AG08396 (cell line): ENCODE results near the gene RMI2.
"Not testable (repeated sequence)": the region's sequence is repeated elsewhere in the genome, so short reads cannot be mapped to it uniquely, and the experiment has no call there.

ENCODE experiments used
- DNase-seq: peaks from one replicate; pipeline ENCODE4 v3.0.0; 2012; ENCODE audit warnings: low spot score, mixed read lengths

The RMI2 gene

DNA sequence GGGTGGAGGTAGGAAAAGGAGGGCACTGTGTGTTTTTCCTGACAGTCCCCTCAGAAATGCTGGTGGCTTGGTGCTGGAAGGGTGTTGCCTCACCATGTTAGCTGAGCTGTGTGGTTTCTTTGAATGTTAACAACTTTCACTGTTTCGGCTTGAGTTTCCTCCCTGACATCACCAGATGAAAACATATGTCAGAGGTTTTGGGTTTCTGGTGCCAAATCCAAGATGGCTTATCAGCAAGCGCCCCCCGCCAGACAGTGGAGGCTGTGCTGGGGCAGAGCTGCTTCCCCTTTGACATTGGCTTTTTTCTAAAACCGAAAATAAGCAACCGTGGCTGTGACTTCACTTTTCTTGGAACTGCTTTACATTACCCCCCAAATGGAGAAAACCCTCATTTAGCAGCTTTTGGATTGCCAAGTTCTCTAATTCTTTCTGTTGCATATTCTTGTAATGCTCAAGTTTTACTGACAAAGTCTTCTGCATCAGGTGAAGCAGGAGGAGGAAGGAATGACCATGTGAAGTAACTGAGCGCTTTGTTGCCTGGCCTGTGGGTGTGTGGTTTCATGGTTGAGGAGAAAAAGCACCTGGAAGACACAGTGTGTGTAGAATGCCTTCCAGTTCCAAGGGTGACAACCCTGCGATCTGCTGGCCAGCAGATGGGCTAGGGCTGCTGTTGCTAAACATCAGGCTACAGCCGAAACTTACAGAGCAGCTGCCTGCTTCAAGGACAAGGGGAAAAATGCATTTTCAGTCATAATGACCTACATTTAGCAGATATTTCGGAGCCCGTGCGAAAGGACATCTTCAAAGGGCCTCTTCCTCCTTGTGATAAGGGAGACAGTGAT lies 9.7 kb downstream of the RMI2 start:
- peak; percentile 54 for DNase-seq

DNA sequence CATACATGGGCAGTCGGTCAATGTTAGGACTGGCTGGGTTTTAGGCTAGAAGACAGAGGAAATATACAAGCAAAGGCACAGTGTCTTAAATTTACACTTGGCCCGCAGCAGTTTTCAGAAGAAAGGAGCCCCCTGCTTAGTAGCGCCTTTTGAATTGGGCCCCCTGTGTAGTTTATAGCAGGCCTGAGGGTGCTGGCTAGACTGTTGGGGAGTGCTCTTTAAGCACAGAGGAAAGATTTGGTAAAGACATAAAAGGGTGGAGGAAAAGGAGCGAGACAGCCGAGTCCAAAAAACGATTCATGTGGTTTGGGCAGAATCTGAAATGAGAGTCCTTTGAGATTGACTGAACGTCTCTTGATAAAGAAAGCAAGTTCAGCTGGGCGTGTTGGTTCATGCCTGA lies 10.6 kb downstream of the RMI2 start:
- DNase-seq: no peak

DNA sequence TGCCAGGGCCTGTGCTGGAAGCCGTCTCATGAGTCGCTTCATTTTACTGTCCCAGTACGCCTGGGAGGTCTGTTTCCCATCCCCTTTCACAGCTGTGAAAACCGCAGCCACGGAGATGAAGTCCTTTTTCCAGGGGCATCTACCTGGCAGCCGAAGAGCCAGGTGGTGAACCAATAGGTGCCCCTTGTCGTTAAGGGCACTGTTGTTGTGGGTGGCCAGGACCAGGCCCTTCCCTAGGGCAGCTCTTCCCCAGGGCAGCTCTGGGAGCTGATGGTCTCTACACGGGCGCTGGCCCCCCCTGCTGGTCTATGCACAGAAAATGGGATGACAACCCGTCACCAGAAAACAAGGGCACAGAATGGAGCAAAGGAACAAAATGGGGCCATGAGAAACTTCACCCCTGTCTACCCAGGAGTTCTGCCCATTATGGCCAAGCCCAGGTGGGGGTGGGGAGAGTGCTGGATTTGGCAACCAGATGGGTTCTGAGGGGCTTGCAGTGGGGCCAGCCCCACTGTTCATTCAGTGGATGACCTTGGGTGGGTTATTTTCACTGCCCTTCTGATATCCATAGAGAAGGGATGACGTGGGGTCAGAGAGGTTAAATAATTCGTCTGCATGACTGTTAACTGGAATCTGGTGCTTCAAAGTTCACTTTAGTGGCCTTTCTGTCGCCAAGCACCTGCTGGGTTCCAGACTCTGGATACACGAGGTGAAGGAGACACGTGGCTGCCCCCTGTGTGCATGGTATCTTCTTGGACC lies 11.5 kb downstream of the RMI2 start:
- peak; percentile 69 for DNase-seq

DNA sequence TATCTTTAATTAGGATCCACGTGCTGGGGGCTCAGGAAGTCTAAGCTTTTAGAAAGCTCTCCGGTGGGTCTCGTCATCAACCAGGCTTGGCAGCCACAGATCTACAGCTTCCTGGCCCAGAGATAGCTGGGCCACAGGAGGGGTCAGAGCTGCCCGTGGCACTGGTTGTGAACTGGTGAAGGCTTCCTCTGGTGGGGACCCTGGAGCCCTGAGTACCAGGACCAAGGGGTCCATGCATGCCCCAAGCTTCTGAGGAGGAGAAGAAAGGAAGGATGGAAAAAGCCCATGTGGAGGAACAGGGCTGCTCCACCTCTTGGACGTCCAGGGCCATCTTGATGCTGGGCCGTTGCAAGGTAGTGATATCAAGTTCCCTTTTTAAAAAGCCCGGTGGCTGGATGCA lies 13.3 kb downstream of the RMI2 start:
- DNase-seq: no peak

DNA sequence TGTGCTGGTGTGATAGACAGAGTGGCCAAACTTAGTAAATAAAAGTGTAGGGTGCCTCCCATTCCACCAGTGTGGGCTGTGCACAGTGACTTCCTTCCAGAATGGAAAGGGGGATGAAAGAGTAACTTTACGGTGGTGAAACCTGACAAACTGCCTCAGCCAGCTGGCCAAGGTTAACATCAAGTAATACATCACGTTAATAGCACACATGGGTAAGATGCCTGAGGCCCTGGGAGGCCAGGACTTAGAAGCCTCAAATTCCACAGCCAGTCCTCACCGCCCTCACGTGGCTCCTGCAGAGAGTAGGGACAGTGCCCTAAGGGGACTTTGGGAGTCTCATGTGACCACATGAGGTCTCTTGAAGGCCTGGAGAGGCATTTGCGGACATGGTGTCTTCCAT lies 14.1 kb downstream of the RMI2 start:
- DNase-seq: peak; percentile 30

DNA sequence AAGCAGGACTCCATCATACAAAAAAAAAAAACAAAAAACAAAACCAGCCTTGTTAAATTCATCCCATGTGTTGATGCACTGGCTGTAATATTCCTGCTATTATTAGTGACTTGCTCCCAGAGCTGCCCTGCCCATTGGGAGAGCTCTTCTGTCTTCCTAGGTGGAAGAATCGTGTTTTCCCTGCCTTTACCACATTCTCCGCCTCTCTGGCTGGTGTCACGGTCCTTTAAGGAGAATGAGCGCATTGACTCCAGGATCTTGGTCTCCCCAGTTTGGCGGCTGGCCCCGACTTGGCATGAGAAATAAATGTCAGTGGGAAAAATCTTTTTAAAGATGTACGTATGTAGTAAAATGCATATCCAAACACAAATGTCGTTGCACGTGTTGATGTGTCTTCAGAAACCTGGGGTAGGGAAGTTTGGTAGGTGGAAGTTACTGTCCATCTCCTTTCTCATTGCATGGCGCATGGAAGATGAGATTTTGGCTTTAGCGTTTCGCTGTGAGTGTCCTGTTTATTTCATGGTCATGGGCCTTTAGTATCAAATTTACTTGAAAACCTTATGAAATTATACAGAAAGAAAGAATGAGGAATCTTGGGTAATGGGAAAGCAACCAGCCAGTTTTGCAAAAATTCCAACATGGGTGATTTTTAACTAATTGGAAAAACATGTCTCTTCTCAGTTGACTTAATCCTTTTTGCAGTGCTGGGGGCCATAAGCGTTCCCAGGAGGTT lies 15.5 kb downstream of the RMI2 start:
- DNase-seq: no peak

DNA sequence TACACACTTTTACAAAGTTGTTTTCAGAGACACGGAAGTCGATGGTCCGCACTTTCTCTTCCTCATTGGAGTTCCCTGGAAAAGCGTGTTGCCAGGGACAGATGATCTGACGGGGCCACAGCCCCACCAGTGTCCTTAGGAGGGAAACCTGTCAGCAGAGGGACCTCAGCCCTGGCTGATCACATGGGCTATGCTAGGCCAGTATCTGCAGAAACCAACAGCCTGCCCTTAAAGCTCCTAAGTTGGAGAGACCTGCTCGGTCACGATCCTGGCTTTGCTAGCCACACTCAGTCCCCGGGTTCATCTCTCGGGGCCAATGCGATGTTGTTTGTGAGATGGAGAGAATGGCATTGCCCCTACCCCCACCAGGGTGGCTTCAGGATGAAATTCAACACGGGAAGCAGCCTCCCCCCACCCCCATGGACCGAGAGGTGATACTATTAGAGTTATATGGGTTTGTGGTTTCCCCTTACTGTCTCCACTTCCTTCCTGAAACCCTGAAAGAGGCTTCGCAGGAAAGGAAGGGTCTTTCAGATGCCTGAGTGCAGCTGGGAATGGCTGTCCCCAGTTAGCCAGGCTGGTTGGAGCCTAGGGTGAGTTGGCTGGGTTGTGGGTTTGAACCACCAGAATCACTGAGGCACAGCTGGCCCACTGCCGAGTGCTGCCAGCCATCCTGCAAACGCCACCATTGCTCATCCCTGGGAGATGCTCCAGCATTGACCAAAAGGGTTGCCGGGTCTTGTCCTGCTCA lies 16.6 kb downstream of the RMI2 start:
- DNase-seq: no peak

DNA sequence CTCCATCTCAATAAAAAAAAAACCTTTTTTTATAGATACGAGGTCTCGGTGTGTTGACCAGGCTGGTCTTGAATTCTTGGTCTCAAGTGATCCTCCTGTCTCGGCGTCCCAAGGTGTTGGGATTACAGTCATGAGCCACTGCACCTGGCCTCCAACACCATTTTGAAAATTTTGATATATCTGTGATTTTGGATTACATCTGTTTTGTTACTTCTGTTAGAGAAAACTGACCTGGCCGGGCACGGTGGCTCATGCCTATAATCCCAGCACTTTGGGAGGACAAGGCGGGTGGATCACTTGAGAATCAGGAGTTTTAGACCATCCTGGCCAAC lies 18.6 kb downstream of the RMI2 start:
- DNase-seq: no peak

DNA sequence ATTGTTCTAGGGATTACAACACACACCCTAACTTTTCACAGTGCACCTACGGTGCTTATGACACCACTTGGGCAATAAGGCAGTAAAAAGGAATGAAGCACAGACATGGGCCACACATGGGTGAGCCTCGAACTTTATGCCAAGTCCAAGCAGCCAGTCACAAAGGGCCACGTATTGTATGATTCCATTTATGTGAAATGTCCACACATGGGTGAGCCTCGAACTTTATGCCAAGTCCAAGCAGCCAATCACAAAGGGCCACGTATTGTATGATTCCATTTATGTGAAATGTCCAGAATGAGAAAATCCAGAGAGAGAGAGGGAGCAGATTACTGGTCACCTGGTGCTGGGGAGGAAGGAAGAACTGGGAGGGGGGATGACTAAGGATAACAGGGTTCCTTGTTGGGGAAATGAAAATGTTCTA lies 22.2 kb downstream of the RMI2 start:
- DNase-seq: no peak

DNA sequence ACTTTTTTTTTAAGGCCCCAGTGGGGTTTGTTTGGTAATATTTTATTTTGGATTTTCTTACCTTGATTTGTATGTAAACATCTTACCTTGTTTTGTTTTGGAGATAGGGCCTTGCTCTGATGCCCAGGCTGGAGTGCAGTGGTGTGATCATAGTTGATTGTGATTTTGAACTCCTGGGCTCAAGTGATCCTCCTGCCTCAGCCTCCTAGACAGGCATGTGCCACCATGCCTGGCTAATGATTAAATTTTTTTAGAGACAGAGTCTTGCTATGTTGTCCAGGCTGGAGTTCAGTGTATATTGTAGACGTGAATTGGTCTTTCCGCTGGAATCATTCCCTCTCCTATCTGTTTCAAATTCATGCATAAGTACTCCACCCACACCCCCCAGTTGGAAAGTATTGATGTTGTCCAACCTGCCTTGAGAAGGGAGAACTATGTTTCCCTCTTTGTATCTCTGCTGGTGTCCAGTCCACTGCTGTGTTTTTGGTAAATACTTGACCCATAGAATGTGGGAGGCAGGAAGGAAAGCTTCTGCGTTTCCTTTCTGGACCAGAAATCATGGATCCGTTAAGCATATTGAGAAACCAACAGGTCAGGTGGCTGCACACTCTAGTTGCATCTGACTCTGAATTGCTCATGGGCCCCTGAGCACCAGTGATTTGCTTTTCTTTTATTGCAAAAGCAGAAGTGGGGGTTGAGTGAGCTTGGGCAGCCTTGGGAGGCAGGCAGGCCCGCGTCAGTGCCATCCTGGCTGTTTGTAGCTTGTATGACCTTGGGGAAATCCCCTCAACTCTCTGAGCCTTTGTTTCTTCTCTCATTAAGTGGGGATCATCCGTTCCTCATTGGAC lies 25.0 kb downstream of the RMI2 start:
- no peak for DNase-seq

DNA sequence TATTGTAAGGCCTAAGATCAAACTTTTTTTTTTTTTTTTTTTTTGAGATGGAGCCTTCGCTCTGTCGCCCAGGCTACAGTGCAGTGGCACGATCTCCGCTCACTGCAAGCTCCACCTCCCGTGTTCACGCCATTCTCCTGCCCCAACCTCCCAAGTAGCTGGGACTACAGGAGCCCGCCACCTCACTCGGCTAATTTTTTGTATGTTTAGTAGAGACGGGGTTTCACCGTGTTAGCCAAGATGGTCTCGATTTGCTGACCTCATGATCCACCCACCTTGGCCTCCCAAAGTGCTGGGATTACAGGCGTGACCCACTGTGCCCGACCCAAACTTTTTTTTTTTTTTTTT lies 25.6 kb downstream of the RMI2 start:
- not testable (repeated sequence) for DNase-seq

DNA sequence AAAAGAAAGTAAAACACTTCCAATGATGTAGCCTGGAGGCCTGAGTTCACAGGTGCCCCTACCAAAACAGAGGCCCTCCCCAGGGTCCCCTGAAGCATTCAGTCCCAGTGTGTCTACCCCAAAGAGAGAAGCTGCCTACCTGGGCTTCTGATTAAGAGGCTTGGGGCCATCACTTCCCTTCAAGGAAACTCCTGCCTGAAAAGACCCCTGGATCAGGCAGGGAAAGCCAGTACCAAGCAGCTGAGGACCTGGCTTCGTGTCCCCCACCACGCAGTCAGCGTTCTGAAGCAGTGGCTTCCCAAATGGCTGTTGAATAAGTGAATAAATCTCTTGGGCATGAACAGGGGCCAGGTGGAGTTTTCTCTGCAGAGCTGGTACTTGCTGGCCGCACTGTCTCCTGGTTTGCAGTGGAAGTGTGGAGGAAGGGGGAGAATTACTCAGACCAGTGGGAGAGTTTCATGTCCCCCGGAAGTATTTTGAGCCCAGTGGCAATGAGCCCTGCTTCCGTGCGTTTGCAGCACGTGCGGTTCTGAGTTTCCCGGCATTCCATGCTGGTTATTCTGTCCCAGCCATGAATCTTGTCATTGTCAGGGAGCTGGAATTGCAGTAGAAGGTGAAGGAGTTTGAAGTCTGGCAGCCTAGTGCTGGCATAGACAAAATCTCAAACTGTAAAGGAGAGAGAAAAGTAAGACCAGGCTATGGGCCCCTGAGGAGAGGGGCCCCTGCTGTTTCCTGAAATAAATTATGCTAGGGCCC lies 27.0 kb downstream of the RMI2 start:
- no peak for DNase-seq

DNA sequence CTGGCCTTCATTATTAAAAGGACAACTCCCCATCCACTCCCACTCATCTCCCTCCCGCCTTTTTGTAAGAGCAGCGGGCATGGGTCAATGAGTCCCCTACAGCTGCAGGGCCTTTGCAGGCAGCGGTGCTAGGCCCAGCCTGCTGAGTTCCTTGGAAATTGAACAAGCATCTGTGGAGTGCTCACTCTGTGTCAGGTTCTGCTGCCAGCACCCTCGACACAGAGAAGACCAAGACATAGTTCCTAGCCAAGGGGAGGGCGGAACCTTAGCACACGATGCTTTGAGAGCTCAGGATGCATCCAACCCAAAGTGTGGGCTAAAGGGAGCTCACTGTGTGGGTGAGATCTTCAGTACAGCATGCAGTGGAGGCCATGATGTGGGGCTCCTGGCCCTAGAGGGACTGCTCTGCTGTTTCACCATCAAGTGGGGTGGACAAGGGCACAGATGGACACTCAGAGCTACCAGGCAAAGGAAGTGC lies 27.6 kb downstream of the RMI2 start:
- no peak for DNase-seq

DNA sequence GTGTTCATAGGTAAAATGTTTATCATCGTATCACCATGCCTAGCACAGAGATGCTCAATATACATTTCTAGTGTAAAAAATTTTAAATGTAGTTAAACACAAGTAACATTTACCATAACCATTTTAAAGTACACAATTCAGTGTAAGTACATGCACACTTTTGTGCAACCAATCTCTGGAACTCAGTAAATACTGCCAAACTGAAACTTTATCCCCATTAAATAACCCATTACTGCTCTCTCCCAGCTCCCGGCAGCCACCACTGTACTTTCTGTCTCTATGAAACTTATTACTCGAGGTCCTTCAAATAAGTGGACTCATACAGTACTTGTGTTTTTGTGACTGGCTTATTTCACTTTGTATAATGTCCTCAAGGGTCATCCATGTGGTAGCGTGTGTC lies 29.0 kb downstream of the RMI2 start:
- no peak for DNase-seq

DNA sequence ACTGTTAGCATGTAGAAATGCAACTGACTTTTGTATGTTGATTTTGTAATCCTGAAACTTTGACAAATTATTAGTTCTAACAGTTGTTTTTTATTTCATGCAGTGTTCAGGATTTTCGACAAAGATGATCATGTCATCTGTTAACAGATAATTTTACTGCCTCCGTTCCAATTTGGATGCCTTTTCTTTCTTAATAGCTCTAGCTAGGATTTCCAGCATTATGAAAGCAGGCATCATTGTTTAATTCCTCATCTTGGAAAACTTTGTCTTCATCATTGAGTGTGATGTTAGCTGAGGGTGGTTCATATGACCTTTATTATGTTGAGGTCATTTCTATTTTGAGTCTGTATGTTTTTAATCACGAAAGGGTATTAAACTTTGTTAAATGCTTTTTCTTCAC lies 31.9 kb downstream of the RMI2 start:
- no peak for DNase-seq

DNA sequence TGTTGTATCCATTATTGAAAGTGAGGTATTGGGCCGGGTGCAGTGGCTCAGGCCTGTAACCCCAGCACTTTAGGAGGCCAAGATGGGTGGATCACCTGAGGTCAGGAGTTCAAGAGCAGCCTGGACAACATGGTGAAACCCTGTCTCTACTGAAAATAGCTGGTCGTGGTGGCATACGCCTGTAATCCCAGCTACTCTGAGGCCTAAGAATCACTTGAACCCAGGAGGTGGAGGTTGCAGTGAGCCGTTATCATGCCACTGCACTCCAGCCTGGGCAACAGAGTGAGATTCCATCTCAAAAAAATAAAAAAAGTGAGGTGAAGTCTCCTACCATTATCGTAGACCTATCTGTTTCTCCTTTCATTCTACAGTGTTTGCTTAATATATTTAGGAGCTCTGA lies 33.7 kb downstream of the RMI2 start:
- DNase-seq: not testable (repeated sequence)

DNA sequence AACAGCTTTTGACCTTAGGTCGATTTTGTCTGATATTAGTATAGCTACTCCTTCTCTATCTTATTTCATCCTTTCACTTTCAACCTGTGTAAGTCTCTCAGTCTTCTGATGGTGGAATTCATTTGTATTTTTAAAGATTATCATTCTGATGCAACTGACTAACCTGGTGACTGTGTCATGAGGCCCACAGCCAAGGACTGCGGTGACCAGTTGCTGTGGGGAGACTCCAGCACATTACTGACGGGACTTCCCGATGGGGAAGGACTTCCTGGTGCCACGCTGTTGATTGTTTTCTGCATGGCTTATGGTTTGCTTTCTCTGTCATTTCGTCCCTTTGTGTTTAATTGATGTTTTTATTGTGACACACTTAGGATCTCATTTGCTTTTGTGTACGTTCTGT lies 34.2 kb downstream of the RMI2 start:
- no peak for DNase-seq

DNA sequence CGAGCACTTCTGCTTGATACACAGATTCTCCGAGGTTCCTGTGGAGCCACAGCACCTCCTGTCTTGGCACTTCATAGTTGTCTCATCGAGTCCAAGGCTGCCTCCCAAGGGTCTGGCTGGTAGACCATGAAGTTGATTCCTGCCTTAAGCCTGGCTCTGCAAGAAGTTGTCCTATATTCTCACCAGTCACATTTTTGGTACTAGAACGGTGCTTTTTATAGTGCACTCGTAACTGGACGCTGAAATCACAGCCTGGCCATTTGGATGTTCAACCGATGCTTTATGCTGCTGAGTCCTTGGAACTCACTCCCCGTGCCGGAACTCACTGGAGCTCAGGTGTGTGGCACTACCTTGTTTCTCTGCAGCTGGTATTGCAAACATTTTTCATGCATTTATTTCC lies 35.6 kb downstream of the RMI2 start:
- DNase-seq: no peak

DNA sequence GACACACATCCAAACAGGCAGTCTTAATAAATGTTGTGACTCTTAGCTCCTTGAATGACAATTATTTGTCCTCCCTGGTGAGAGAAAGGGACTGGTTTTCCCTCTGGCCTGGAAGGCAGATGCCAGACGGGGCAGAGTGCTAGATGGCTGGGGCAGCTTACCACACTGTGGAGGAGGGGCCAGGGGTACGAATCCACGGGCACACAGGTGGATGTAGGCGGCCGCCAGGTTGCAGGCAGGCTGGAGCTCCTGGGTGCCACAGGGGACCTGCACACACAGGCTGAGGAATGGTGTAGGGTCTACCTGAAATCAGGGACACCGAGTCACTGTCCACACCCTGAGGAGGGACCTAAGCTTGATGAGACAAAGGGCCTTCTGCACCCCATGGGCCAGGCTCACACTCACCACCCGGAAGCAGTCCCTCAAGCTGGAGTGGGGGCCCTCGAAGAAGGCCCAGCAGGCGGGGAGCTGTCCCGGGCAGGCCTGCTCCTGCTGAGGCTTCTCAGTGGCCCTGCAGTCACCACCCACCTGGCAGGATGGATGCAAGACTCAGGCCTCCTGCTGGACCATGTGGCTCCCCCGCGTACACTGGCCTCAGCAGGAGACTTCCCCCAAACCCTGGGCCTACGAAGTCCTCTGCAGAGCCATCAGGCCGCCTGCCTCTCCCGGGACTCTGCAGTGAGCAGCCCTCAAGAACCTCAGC lies 38.4 kb downstream of the RMI2 start:
- no peak for DNase-seq
